ENCODE results near the gene SBK2.

- TF ChIP-seq POLR2A (IDR thresholded peaks at IDR 0.05; ENCODE audit: low read length), result no peak
- no peak for TF ChIP-seq GATA1 (IDR thresholded peaks at IDR 0.05; ENCODE audit: low read depth, low read length)
These were observed 8.7 kb downstream of the SBK2 start for GRCh38 chr19:55528030-55528803.

All from erythroblast (primary cell).